LHCN-M2 (cell line): ENCODE data around the gene FPR3. TPM values are rescaled to one million over a fixed set of nuclear protein-coding genes. Genes with fewer than 3 reads are reported as not detected.
"Not testable (repeated sequence)": the region's sequence is repeated elsewhere in the genome, so short reads cannot be mapped to it uniquely, and the experiment has no call there.

Source experiments
- DNase-seq: peaks from one replicate; pipeline ENCODE4 v3.0.0-alpha.2; 2012; ENCODE audit warnings: low read depth
- total RNA-seq: library from RNA; depleted of rRNA; stranded (reverse); fragments of >200 nt; gene quantifications from 2 replicates; pipeline ENCODE4 v1.2.3, GENCODE V29; 2014

FPR3 gene
- total RNA-seq, 1 experiment from 2014 or later = not detected

- no peak for DNase-seq
Measured at GRCh38 chr19:51784109-51784785, 10.7 kb upstream of the FPR3 start.

- DNase-seq = peak; percentile 88
Measured at GRCh38 chr19:51784922-51785690, 9.9 kb upstream of the FPR3 start.

GRCh38 chr19:51786646-51787494 lies 8.1 kb upstream of the FPR3 start:
- DNase-seq = no peak

- DNase-seq = no peak
Measured at GRCh38 chr19:51788029-51788428, 6.9 kb upstream of the FPR3 start.

GRCh38 chr19:51789061-51789795 lies 5.7 kb upstream of the FPR3 start:
- no peak for DNase-seq

- DNase-seq = no peak
Measured at GRCh38 chr19:51792932-51793331, 2.0 kb upstream of the FPR3 start.

- DNase-seq = no peak
Measured at GRCh38 chr19:51793994-51794393, 963 bp upstream of the FPR3 start.

GRCh38 chr19:51796195-51796679 lies 1.3 kb downstream of the FPR3 start:
- no peak for DNase-seq

- no peak for DNase-seq
Measured at GRCh38 chr19:51797480-51797879, 2.5 kb downstream of the FPR3 start.

- DNase-seq = no peak
Measured at GRCh38 chr19:51798062-51798461, 3.1 kb downstream of the FPR3 start.

GRCh38 chr19:51799034-51799773 lies 4.2 kb downstream of the FPR3 start:
- peak; percentile 98 for DNase-seq

GRCh38 chr19:51799774-51800472 lies 5.0 kb downstream of the FPR3 start:
- DNase-seq = no peak

- DNase-seq = no peak
Measured at GRCh38 chr19:51800473-51801244, 5.7 kb downstream of the FPR3 start.

- no peak for DNase-seq
Measured at GRCh38 chr19:51802775-51803174, 7.8 kb downstream of the FPR3 start.

GRCh38 chr19:51803519-51803918 lies 8.6 kb downstream of the FPR3 start:
- DNase-seq = no peak

- no peak for DNase-seq
Measured at GRCh38 chr19:51803967-51804366, 9.0 kb downstream of the FPR3 start.

GRCh38 chr19:51804789-51805188 lies 9.8 kb downstream of the FPR3 start:
- DNase-seq = not testable (repeated sequence)

- DNase-seq = not testable (repeated sequence)
Measured at GRCh38 chr19:51805396-51805795, 10.4 kb downstream of the FPR3 start.

GRCh38 chr19:51806571-51806970 lies 11.6 kb downstream of the FPR3 start:
- DNase-seq = not testable (repeated sequence)
